CD4-positive, CD25-positive, alpha-beta regulatory T cell (primary cell): ENCODE results near the gene HACD2. TPM values are rescaled to one million over a fixed set of nuclear protein-coding genes. Genes with fewer than 3 reads are reported as not detected.
"Not testable (repeated sequence)": the region's sequence is repeated elsewhere in the genome, so short reads cannot be mapped to it uniquely, and the experiment has no call there.

Experiments used
- ATAC-seq, 2 donors: fragments of 150-1000 bp; cut with Tn5 transposase; one replicate each; pipeline ENCODE4 v1.10.0; 2021; ENCODE audit warnings: low read depth in 2 of 2, moderate number of reproducible peaks in 2 of 2, moderate library complexity in 1 of 2
- DNase-seq, 3 donors: peaks; one replicate each; pipeline versions ENCODE4 v3.0.0 to v3.0.0-alpha.2; 2012 to 2022; ENCODE audit warnings: mixed read lengths in 1 of 3
- H3K27ac ChIP-seq: one replicate; pipeline ENCODE4 v1.7.0; 2013; ENCODE audit warnings: mild to moderate bottlenecking, low read length; ENCODE audit not compliant: insufficient read depth, poor library complexity, severe bottlenecking
- H3K27me3 ChIP-seq: one replicate; pipeline ENCODE4 v1.7.0; 2013; ENCODE audit warnings: low read length; ENCODE audit not compliant: control insufficient read depth, insufficient read depth
- H3K36me3 ChIP-seq: one replicate; pipeline ENCODE4 v1.7.0; 2013; ENCODE audit warnings: mild to moderate bottlenecking, low read length, moderate library complexity; ENCODE audit not compliant: control insufficient read depth, insufficient read depth
- H3K4me1 ChIP-seq: 2 replicates; pipeline ENCODE4 v1.7.0; 2013; ENCODE audit warnings: mild to moderate bottlenecking, low read length; ENCODE audit not compliant: insufficient read depth, control insufficient read depth, poor library complexity, severe bottlenecking
- H3K4me3 ChIP-seq: one replicate; pipeline ENCODE4 v1.7.0; 2013; ENCODE audit warnings: low read depth, mild to moderate bottlenecking, low read length, moderate library complexity
- H3K9me3 ChIP-seq, 2 experiments: 1 replicate in 1 of 2; 2 replicates in 1 of 2; pipeline ENCODE4 v1.7.0; 2013; ENCODE audit warnings: low read length in 2 of 2, mild to moderate bottlenecking in 1 of 2, moderate library complexity in 1 of 2; ENCODE audit not compliant: control insufficient read depth in 2 of 2
- H3K27ac Mint-ChIP-seq, 3 donors: one replicate each; pipeline ENCODE4 v1.8.0; 2020 to 2022; ENCODE audit warnings: mild to moderate bottlenecking in 3 of 3, mixed read lengths in 3 of 3, moderate library complexity in 2 of 3
- H3K27me3 Mint-ChIP-seq: one replicate; pipeline ENCODE4 v1.8.0; 2022; ENCODE audit warnings: mild to moderate bottlenecking, mixed read lengths
- H3K36me3 Mint-ChIP-seq: one replicate; pipeline ENCODE4 v1.8.0; 2020; ENCODE audit warnings: mixed read lengths
- H3K4me1 Mint-ChIP-seq, 4 donors: one replicate each; pipeline ENCODE4 v1.8.0; 2020 to 2022; ENCODE audit warnings: mixed read lengths in 4 of 4, mild to moderate bottlenecking in 1 of 4
- H3K4me3 Mint-ChIP-seq, 4 donors: one replicate each; pipeline ENCODE4 v1.8.0; 2020 to 2022; ENCODE audit warnings: mild to moderate bottlenecking in 4 of 4, mixed read lengths in 4 of 4, moderate library complexity in 3 of 4
- H3K9me3 Mint-ChIP-seq, 7 donors: one replicate each; pipeline ENCODE4 v1.8.0; 2020 to 2022; ENCODE audit warnings: mixed read lengths in 7 of 7, mild to moderate bottlenecking in 3 of 7, moderate library complexity in 2 of 7
- polyA plus RNA-seq, 4 donors: library from polyadenylated mRNA; unstranded; fragments of 300-500 nt; fragmentation: Illumina TruSeq; gene quantifications; one replicate each; pipeline ENCODE4 v1.2.3, GENCODE V29; 2021
- total RNA-seq: library from RNA; stranded (reverse); gene quantifications from one replicate; pipeline ENCODE4 v1.2.3, GENCODE V29; 2022

The HACD2 gene
- total and polyA plus RNA-seq, 5 donors from 2014 or later, result 19.8 to 28.7 (median 26.7) TPM

DNA sequence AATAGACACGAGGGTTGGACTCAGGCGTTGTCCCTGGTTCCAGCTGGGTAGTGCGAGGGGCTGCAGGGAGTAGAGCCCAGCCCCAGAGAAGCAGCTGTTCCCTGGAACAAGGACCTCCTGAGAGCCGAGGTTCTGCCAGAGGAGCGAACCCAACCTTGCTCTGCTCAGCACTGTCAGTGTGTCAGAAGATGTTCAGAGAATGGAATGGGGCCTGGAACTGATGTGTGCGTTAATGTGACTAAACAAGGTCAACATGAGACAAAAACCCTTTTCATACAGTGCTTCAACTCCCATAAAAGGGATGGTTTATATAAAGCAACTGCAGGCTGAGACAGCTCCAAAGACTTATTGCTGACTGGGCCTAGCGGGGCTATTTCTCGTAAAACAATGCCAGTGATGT lies 35.5 kb upstream of the HACD2 start:
- H3K27ac ChIP-seq, result no peak overlapping the region
- no peak overlapping the region for H3K4me3 ChIP-seq
- no peaks in the 10 kb centered on the region for H3K4me1 ChIP-seq
- no peaks in the 10 kb centered on the region for H3K27me3 Mint-ChIP-seq
- H3K36me3 ChIP-seq, result no peaks in the 10 kb centered on the region
- no peak overlapping the region for H3K27ac Mint-ChIP-seq
- peaks cover 5% of the 10 kb centered on the region for H3K36me3 Mint-ChIP-seq
- DNase-seq (no peak), ATAC-seq (no peak)
- H3K9me3 Mint-ChIP-seq, result no peaks in the 10 kb centered on the region
- H3K4me1 Mint-ChIP-seq, result peaks cover 0 to 3% (median 0%) of the 10 kb centered on the region in 4 donors
- H3K4me3 Mint-ChIP-seq, result no peak overlapping the region
- no peaks in the 10 kb centered on the region for H3K9me3 ChIP-seq
- no peaks in the 10 kb centered on the region for H3K27me3 ChIP-seq

GRCh38 chr3:123618768-123619484 lies 34.1 kb upstream of the HACD2 start:
- Histone ChIP-seq H3K27me3 (no peaks in the 10 kb centered on the region), H3K27ac (no peak overlapping the region), H3K36me3 (no peaks in the 10 kb centered on the region), H3K9me3 (no peaks in the 10 kb centered on the region), H3K4me3 (no peak overlapping the region), H3K4me1 (no peaks in the 10 kb centered on the region)
- ATAC-seq (no peak), DNase-seq (no peak)
- Mint-ChIP-seq H3K4me3 (no peak overlapping the region), H3K4me1 (peaks cover 0 to 3% (median 0%) of the 10 kb centered on the region in 4 donors), H3K36me3 (peaks cover 8% of the 10 kb centered on the region), H3K9me3 (no peaks in the 10 kb centered on the region), H3K27me3 (no peaks in the 10 kb centered on the region), H3K27ac (no peak overlapping the region)

GRCh38 chr3:123618076-123618708 lies 33.3 kb upstream of the HACD2 start:
- Histone ChIP-seq H3K9me3 (no peaks in the 10 kb centered on the region), H3K4me3 (no peak overlapping the region), H3K27me3 (no peaks in the 10 kb centered on the region), H3K27ac (no peak overlapping the region), H3K36me3 (no peaks in the 10 kb centered on the region), H3K4me1 (no peaks in the 10 kb centered on the region)
- H3K9me3 Mint-ChIP-seq, result no peaks in the 10 kb centered on the region
- H3K27me3 Mint-ChIP-seq, result no peaks in the 10 kb centered on the region
- no peak for DNase-seq
- H3K27ac Mint-ChIP-seq, result peak overlapping the region in 1 of 3 donors; percentile 75
- no peak for ATAC-seq
- H3K4me1 Mint-ChIP-seq, result peaks cover 0 to 3% (median 0%) of the 10 kb centered on the region in 4 donors
- H3K36me3 Mint-ChIP-seq, result peaks cover 14% of the 10 kb centered on the region
- H3K4me3 Mint-ChIP-seq, result no peak overlapping the region

DNA sequence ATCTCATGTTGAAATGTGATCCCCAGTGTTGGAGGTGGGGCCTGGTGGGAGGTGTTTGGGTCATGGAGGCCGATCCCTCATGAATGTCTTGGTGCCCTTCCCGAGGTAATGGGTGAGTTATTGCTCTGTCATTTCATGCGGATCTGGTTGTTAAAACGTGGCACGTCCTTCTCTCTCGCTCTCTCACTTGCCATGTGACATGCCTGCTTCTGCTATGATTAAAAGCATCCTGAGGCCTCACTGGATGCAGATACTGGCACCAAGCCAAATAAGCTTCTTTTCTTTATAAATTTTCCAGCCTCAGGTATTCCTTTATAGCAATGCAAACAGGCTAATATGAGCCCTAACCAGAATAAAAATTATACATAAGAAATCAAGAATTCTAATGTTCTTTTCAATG lies 31.7 kb upstream of the HACD2 start:
- H3K36me3 Mint-ChIP-seq, result peaks cover 20% of the 10 kb centered on the region
- no peak for ATAC-seq
- H3K27me3 Mint-ChIP-seq, result no peaks in the 10 kb centered on the region

DNA sequence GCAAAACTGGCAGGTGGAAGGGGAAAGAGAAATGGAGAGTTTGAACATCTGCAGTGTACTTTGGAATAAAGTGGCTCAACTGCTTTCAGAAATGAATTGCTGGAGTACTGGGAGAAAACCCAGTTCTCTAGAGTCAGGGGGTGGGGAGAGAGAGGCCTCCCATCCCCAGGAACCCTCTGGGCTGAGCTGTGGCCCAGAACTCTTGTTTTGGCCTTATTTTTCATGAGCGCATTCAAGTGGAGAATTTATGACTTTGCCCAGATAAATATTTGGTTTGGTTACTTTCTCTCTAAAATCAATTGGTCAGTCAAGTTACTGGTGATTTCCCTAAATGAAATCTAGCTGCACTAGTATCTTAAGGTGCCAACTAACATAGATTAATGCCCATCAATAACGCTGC lies 28.7 kb upstream of the HACD2 start:
- Mint-ChIP-seq H3K27me3 (no peaks in the 10 kb centered on the region), H3K36me3 (peaks cover 27% of the 10 kb centered on the region), H3K9me3 (no peaks in the 10 kb centered on the region), H3K4me3 (no peak overlapping the region), H3K27ac (no peak overlapping the region), H3K4me1 (peaks cover 0 to 7% (median 5%) of the 10 kb centered on the region in 4 donors)
- Histone ChIP-seq H3K9me3 (no peaks in the 10 kb centered on the region), H3K27me3 (no peaks in the 10 kb centered on the region), H3K36me3 (no peaks in the 10 kb centered on the region), H3K4me1 (no peaks in the 10 kb centered on the region), H3K27ac (no peak overlapping the region), H3K4me3 (no peak overlapping the region)
- ATAC-seq, result no peak
- DNase-seq, result no peak

More for the DNA sequence above, 31.7 kb upstream of the HACD2 start:
- no peak overlapping the region for H3K27ac ChIP-seq
- no peak for DNase-seq
- Mint-ChIP-seq H3K9me3 (no peaks in the 10 kb centered on the region), H3K27ac (no peak overlapping the region), H3K4me1 (peaks cover 0 to 3% (median 0%) of the 10 kb centered on the region in 4 donors), H3K4me3 (no peak overlapping the region)
- H3K36me3 ChIP-seq, result no peaks in the 10 kb centered on the region
- H3K4me1 ChIP-seq, result no peaks in the 10 kb centered on the region
- no peak overlapping the region for H3K4me3 ChIP-seq
- H3K9me3 ChIP-seq, result no peaks in the 10 kb centered on the region
- H3K27me3 ChIP-seq, result no peaks in the 10 kb centered on the region

DNA sequence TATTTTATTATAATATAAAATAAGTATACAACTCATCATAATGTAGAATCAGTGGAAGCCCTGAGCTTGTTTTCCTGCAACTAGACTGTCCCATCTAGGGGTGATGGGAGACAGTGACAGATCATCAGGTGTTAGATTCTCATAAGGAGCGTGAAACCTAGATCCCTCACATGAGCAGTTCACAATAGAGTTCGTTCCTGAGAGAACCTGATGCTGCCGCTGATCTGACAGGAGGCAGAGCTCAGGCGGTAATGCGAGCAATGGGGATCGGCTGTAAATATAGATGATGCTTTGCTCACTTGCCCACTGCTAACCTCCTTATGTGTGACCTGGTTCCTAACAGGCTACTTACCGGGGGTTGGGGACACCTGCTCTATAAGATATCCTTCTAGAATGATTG lies 26.8 kb upstream of the HACD2 start:
- H3K27me3 Mint-ChIP-seq, H3K27me3 ChIP-seq, H3K27ac Mint-ChIP-seq, H3K4me1 Mint-ChIP-seq, H3K4me1 ChIP-seq, H3K4me3 ChIP-seq, H3K4me3 Mint-ChIP-seq, H3K9me3 ChIP-seq, H3K27ac ChIP-seq, DNase-seq, H3K9me3 Mint-ChIP-seq, ATAC-seq, H3K36me3 ChIP-seq: not testable (repeated sequence)
- peaks cover 23% of the 10 kb centered on the region for H3K36me3 Mint-ChIP-seq

- Histone ChIP-seq H3K9me3 (no peaks in the 10 kb centered on the region), H3K4me3 (no peak overlapping the region), H3K36me3 (no peaks in the 10 kb centered on the region), H3K27ac (no peak overlapping the region), H3K27me3 (no peaks in the 10 kb centered on the region), H3K4me1 (no peaks in the 10 kb centered on the region)
- no peak for ATAC-seq
- peaks cover 23% of the 10 kb centered on the region for H3K36me3 Mint-ChIP-seq
- H3K4me1 Mint-ChIP-seq, result peaks cover 0 to 10% (median 5%) of the 10 kb centered on the region in 4 donors
- H3K27ac Mint-ChIP-seq, result peak overlapping the region in 1 of 3 donors; percentile 82
- H3K4me3 Mint-ChIP-seq, result no peak overlapping the region
- no peaks in the 10 kb centered on the region for H3K9me3 Mint-ChIP-seq
- H3K27me3 Mint-ChIP-seq, result no peaks in the 10 kb centered on the region
- DNase-seq, result no peak
Measured at GRCh38 chr3:123611082-123611481, 26.2 kb upstream of the HACD2 start.

DNA sequence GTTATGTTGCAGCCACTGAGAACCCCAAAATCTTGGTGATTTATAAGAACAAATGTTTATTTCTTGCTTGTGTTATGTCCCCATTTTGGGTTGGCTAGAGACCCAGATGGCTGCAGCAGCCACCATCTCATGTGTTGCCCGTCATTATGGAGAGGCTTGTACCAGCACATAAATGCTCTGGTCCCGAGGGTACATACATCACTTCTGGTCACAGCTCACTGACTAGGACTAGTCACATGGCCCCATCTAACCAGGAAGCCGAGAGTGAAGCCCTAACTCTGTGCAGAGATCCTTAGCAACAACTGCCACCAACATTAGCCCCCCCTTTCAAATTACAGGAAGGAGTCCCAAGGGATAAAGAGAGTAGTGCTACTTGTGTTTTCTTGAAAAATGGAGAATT lies 25.5 kb upstream of the HACD2 start:
- ATAC-seq (no peak), DNase-seq (no peak)
- H3K4me1 ChIP-seq, result no peaks in the 10 kb centered on the region
- H3K27me3 ChIP-seq, result no peaks in the 10 kb centered on the region
- peak overlapping the region in 1 of 3 donors; percentile 56 for H3K27ac Mint-ChIP-seq
- no peak overlapping the region for H3K4me3 ChIP-seq
- H3K4me1 Mint-ChIP-seq, result peaks cover 0 to 12% (median 5%) of the 10 kb centered on the region in 4 donors
- H3K36me3 Mint-ChIP-seq, result peaks cover 23% of the 10 kb centered on the region
- H3K9me3 Mint-ChIP-seq, result no peaks in the 10 kb centered on the region
- no peak overlapping the region for H3K27ac ChIP-seq
- no peak overlapping the region for H3K4me3 Mint-ChIP-seq
- H3K27me3 Mint-ChIP-seq, result no peaks in the 10 kb centered on the region
- H3K36me3 ChIP-seq, result no peaks in the 10 kb centered on the region
- no peaks in the 10 kb centered on the region for H3K9me3 ChIP-seq
